ENCODE results near the gene ZBTB39.

DNA sequence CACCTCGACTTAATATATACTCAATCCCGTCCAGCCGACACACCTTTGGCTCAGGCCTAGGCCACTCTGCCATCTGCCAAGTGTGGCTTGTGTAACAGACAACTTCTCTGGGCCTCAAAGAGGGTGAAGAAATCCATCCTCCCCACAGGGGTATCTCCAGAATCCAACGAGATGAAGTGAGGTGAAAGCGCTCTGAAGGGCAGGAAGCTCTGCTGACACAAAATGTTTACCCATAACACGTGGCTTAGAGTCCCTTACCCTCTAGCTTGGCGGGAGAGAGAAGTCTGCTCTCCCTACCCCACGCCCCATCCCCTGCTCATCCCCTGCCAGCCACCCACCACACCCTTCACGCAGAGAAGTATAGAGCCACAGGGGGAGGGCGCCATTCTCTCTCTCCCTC lies 13.0 kb downstream of the ZBTB39 start:
- no peak for TF ChIP-seq CTCF (conservative IDR thresholded peaks at IDR 0.05)
- TF ChIP-seq ZFX (IDR thresholded peaks at IDR 0.05) = no peak
